Fibroblast of skin of right biceps (primary cell): ENCODE measurements around the gene FAM174C.

Source experiments
- DNase-seq: peaks from one replicate; pipeline ENCODE4 v3.0.0-alpha.2; 2013

Gene FAM174C

DNA sequence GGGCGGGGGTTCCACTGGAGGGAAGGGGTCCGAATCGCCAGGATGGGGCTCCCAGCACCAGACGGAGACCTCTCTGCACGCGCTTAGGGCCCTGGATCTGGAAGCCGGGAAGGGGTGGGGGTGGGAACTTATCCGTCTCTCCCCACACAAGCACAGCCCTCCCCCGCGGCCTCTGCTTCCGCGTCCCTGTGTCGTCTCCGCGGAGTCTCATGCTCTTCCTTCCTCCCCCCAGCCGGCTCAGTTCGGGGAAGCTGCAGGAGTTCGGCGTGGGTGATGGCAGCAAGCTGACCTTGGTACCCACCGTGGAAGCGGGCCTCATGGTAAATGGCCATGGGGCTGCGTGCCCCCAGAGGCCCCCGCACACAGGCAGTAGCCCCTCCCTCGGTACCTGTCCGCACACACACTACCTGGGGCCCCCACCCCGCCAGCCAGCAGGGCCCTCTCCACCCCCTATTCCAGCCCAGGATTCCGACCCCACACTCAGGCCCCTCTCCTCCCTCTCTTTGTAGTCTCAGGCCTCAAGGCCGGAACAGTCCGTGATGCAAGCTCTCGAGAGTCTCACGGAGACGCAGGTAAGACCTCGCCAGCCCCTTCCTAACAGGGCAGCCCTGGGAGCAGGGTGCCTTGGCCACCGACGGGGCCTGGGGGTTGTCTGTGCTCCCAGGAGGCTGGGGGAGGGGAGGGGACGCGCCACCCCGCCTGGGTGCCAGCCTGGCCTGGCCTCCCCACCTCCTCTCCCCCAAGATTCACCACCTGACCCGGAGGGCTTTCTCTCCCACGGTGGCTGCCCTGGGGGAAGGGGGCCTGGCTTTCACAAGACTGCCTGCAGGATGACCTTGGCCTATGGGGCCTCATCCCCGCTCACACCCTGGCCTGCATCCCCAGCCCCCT lies 23.8 kb upstream of the FAM174C start:
- peak; percentile 85 for DNase-seq

DNA sequence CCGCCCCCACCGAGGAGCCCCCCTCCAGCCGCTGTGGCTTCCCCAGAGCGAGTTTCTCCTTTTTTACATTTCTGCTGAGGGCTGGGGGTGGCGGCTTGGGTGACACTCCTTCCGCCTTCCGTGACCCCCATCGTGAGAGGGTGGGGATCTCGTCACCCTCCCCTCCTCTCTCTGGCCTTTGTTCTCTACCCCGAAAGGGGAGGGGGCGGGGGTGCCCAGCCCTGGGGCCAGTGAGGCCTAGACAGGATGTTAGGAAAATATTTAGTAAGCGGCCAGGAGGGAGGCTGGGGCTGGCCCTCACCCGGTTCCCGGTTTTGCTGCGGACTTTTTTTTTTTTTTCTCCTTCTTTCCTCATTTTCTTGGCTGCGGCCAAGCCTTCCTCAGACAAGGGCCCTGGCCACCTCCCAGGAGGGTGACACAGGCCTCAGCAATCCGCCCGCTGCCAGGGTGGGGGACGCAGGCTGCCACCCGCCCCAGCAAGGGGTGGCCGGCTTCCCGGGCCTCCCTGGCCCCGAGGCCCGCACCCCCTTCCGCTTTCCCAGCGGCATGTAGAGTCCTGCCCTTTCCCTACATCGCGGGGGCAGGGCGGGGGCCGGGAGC lies 23.0 kb upstream of the FAM174C start:
- peak; percentile 98 for DNase-seq

- DNase-seq: peak; percentile 99
Measured at GRCh38 chr19:1252821-1253513, 22.4 kb upstream of the FAM174C start.

- no peak for DNase-seq
Measured at GRCh38 chr19:1253514-1254080, 21.7 kb upstream of the FAM174C start.

DNA sequence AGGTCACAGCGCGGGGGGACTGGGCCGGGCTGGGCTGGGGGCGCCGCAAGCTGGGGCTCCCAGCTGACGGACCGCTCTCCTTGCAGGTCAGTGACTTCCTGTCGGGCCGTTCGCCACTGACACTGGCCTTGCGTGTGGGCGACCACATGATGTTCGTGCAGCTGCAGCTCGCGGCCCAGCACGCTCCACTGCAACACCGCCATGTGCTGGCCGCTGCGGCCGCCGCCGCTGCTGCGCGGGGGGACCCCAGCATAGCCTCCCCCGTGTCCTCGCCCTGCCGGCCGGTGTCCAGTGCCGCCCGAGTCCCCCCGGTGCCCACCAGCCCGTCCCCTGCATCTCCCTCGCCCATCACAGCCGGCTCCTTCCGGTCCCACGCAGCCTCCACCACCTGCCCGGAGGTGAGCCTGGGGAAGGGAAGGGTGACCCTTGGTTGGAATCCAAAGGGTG lies 21.2 kb upstream of the FAM174C start:
- DNase-seq: no peak

GRCh38 chr19:1254530-1255185 lies 20.7 kb upstream of the FAM174C start:
- DNase-seq: no peak

GRCh38 chr19:1255186-1256161 lies 19.9 kb upstream of the FAM174C start:
- no peak for DNase-seq

GRCh38 chr19:1256646-1257474 lies 18.5 kb upstream of the FAM174C start:
- no peak for DNase-seq

- DNase-seq: no peak
Measured at GRCh38 chr19:1257475-1258162, 17.7 kb upstream of the FAM174C start.

DNA sequence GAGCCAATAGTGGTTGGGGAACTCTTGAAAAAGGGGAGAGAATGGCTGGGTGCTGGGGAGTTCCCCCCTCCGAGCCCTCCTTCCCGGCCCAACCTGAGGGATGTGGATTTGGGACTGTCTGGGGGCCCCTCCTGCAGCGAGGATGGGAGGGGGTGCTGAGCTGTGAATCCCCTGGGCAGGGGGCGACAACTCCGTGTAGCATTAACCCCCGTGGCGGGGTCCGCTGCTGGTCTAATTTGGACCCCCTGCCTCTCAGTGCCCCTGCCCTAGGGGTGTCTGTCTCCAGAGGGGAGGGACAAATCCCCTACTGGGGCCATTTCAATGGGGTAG lies 17.2 kb upstream of the FAM174C start:
- no peak for DNase-seq

GRCh38 chr19:1258707-1259205 lies 16.6 kb upstream of the FAM174C start:
- DNase-seq: no peak

DNA sequence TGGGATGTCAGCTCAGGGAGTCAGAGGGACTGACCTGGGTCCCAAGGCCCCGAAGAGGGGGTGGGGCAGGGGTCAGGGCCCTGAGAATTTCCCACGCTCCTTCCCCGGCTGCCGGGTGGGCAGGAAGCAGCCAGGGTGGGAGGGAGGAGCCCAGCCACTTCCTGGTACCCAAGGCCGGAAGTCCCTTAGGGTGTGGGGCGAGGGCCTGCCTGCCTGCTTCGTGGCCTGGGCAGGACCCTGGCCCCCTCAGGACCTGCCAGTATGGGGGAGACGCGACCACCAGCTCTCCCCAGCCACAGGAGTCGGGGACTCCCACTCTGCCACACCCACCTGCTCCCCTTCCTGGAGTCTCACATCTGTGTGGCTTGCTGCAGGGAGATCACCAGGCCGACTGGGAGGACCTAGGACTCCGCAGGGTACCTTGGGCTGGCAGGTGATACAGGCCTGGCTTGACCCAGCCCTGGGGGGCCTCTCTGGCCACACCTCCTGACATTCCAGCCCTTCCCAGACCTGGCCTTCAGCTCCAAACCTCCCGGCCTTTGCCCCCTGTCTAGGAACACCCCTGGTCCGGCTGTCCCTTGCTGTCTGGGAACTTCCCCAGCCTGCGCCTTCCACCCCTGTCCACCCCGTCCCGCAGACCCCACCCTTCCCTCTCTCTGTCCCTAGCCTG lies 16.0 kb upstream of the FAM174C start:
- DNase-seq: peak; percentile 68

- peak; percentile 32 for DNase-seq
Measured at GRCh38 chr19:1259876-1260748, 15.2 kb upstream of the FAM174C start.

- DNase-seq: peak; percentile 97
Measured at GRCh38 chr19:1260749-1261537, 14.4 kb upstream of the FAM174C start.

GRCh38 chr19:1261538-1261797 lies 13.9 kb upstream of the FAM174C start:
- DNase-seq: no peak

DNA sequence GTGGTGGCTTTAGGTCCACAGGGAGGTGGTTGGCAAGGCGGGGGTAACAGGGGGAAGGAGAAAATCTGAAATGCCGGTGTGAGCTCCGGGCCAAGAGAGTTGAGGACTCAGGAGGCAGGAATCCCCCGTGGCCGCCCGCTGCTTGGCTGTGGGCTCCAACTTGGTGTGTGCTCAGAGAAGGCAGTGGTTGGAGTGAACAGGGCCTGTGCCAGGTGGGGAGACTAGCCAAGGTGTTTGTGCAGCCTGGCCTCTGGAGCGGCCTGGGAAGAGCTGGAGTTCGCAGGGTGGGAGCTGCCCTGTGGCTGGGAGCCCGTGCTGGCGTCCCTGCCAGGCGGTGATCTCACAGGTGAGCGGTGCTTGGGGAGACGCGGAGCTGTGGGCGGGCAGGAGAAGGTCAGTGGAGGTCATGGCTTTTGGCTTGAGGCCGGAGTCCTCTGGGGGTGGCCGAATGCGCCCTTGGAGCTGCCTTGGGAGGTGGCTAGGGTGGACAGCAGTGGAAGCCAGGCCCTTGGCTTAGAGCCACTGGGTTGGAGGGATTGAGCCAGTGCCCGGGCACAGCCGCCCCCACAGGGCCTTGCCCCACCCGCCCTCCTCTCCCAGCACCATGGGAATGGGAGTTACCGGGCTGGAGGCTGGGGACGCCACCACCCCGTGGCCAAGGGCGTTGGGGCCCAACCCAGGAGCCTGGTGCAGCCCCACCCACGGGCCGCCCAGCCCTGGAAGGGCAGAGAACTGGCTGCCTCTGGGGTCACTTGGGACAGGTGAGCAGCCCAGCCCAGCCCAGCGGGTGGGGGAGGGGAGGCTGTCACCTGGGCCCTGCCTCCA lies 13.3 kb upstream of the FAM174C start:
- DNase-seq: peak; percentile 34

DNA sequence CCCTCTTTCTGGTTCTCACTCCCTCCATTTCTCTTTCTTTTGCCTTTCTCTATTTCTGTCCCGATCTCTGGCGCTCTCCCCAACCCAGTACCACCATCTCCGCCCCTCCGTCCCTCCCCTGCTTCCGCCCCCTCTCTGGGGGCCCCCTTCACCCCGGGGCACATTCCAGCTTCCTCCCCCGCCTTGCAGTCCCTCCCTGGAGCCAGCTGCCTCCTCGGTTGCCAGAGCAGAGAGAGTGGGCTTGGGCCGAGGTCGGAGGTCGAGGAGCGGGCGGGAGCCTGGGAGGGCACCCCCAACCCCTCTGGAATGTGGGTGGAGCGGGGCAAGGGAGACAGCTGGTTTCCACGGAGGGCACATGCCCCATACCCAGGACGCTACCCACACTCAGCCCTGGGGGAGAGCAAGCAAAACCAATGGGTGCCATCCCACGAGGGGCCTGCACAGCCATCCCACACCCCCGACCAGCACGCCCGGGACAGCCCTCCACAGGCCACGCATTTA lies 12.7 kb upstream of the FAM174C start:
- peak; percentile 44 for DNase-seq
